RKO (cell line): ENCODE measurements around the gene SIRT3.

Experiments
- DNase-seq: peaks from one replicate; pipeline ENCODE4 v3.0.0-alpha.2; 2016; ENCODE audit warnings: low spot score

Gene SIRT3

DNA sequence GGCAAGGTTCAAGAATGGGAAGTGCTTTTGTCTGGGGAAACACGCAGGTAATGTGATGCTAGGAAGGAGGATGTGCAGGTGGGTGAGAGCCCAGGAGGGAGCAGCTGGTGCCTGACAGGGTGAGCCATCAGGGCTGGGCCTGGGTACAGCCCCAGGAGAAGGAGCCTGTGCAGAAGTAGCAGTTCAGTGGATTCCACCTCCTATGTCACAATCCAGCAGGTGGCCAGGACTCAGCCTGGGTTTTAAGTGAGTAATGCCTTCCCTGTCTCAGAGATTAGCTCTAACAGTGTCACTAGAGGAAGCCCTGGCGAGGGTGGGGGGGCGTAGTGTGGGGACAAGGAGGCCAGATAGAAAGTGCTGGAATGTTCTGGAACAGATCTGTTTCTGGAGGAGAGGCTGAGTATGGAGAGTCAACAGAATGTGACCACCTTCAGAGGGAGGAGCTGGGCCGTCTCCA is 20.5 kb downstream of the SIRT3 start:
- DNase-seq = peak; percentile 24

DNA sequence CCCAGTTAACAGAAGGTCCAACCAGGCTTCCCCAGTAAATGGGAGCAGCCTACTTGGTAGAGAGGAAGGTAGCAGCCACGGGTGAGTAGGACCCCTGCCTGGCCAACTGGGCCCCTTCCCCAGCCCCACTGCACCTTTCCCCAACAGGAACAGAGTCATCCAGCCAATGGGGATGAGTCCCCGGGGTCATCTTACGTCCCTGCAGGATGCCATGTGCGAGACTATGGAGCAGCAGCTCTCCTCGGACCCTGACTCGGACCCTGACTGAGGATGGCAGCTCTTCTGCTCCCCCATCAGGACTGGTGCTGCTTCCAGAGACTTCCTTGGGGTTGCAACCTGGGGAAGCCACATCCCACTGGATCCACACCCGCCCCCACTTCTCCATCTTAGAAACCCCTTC is 22.1 kb downstream of the SIRT3 start:
- no peak for DNase-seq

DNA sequence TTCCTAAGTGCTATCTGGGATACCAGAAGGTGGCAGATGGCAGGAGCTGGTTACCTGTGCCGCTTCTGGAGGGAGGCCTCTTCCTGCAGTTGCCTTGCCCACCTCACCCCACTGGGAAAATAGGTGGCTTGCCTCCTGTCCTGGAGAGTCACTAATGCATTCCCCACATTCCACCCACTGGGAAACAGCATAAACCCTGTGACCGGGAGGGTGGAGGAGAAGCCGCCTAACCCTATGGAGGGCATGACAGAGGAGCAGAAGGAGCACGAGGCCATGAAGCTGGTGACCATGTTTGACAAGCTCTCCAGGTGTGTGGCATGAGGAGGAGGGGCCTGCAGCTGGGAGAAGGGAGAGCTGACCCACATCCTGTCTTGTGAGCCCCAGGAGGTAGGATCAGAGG is 23.0 kb downstream of the SIRT3 start:
- no peak for DNase-seq

DNA sequence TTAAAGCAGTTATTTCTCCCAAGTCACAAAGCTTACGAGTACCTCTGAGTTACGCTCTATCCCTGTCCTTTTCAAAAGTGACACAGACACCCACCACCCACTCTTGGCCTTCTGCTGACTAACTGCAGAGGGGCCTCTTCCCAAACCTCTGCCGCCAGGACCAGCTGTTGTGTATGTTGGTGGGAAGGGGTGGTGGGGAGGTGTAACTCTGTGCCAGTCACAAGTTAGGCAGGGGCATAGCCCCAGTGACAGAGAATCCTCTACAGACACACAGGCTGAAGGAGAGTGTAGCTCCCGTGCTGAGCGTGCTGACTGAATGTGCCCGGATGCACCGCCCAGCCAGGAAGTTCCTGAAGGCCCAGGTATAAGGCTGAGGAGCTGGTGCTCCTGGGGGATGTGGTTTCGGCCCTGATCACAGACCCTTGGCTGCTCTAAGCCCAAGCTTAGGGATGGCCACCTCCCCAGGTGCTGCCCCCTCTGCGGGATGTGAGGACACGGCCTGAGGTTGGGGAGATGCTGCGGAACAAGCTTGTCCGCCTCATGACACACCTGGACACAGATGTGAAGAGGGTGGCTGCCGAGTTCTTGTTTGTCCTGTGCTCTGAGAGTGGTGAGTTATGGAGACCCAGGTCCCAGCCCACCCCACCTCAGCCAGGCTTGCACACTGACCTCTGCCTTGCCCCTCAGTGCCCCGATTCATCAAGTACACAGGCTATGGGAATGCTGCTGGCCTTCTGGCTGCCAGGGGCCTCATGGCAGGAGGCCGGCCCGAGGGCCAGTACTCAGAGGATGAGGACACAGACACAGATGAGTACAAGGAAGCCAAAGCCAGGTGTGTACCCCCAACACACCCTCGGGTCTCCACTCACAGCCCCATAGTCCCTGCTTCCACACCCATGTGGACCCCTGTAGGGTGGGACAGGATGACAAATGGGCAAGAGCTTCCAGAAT is 23.7 kb downstream of the SIRT3 start:
- no peak for DNase-seq

DNA sequence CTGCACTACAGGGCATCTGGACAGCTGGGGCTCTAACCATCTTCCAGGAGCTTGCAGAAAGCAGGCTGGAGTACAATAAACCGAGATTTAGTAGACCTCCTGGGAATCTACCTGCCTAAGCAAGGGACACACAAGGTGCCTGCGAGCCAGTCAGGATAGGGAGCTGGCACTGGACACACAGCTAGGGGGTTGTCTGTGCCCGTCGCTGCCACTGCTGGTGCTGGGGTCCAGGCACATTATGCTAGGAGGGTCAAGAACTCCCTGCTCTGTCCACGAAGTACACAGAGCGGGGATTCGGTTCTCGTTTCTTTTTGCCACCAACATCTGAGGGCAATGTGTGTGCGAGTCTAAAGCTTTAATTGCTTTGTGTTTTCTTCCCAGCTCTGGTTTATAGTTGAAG is 24.4 kb downstream of the SIRT3 start:
- no peak for DNase-seq

DNA sequence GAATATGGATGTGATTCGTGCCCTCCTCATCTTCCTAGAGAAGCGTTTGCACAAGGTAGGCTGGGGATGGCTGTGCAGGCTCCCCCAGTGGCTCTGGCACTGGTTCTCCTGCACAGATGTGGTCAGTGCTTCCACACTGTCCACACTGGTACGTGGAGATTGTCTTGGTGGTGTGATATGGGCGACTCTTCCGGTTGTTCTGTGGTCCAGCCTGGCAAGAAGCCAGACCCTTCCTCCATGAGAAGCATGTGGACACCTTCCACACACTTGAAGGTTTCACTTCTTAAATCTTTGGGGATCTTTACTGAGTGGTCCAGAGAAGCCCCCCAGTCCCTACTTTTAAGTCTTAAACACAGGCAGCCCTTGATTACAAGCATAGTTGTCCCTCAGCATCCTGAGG is 24.8 kb downstream of the SIRT3 start:
- no peak for DNase-seq

DNA sequence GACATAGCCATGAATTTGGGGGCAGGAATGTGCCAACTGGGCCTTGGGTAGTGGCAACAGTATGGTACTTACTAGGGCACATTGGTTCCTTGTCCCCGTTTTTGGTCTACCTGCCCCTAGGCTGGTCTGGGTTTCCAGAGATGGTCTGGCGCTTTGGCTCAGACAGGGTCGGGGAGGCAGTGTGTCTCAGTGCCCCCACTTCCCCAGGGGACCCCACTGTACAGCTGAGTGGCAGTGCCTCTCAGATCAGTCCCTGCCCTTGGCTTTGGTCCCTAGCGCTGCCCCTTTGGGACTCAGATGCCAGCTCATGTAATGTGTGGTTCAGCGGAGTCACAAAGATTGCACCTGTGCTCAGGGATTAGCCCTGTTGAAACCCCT is 25.4 kb downstream of the SIRT3 start:
- no peak for DNase-seq

DNA sequence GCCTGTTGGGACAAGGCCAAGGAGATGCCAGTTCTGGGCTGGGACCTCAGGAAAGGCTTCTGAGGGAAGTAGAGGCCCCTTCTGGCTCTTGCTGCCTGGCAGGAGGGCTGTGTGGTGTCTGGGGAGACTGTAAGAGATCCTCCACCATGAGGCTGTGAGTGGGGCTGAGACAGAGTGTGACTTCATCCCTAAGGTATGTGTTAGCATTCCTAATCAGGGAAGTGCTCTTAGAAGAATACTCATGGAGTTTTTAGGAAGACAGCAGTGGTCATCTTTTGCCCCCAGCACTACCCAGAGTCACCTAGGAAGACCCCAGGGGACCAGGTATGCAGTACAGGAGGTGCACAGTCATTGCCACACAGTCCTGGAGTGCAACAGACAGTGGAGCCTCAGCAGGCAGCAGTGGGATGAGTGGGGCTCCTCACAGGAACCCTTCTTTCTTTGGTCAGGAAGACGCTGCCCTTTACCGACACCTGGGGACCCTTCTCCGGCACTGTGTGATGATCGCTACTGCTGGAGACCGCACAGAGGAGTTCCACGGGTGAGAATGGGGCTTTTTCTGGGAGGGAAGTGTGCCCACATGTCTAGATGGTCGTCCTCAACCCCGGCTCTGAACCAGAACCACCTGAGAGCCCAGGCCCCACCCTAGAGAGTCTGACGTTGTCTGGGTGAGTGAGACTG is 25.9 kb downstream of the SIRT3 start:
- DNase-seq = peak; percentile 92

DNA sequence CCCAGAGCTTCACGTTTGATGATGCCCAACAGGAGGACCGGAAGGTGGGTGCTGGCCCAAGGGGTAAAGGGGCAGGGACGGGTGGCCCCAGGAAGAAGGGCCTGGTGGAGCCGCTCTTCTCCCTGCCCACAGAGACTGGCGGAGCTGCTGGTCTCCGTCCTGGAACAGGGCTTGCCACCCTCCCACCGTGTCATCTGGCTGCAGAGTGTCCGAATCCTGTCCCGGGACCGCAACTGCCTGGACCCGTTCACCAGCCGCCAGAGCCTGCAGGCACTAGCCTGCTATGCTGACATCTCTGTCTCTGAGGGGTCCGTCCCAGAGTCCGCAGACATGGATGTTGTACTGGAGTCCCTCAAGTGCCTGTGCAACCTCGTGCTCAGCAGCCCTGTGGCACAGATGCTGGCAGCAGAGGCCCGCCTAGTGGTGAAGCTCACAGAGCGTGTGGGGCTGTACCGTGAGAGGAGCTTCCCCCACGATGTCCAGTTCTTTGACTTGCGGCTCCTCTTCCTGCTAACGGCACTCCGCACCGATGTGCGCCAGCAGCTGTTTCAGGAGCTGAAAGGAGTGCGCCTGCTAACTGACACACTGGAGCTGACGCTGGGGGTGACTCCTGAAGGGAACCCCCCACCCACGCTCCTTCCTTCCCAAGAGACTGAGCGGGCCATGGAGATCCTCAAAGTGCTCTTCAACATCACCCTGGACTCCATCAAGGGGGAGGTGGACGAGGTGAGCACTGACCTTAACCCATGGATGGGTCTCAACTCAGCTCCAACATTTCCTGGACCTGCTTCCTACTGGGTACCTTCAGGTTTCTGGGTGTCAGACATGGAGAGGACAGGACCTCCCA is 26.6 kb downstream of the SIRT3 start:
- peak; percentile 76 for DNase-seq

DNA sequence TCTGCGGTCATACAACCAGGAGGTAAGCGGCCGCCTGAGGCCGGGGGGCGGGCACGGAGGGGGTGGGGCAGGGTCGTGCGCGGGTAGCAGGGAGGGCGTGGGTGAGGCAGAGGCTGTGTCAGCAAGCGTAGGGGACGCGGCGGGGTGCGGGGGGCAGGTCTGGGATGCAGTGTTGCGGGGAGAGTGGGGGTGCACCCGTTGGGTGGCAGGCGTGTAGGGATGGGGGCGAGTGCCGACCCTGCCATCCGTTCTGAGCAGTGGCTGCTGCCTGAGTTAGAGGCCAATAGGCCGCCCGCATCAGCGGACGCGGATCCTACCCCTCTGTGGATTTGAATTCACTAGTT is 27.3 kb downstream of the SIRT3 start:
- no peak for DNase-seq

DNA sequence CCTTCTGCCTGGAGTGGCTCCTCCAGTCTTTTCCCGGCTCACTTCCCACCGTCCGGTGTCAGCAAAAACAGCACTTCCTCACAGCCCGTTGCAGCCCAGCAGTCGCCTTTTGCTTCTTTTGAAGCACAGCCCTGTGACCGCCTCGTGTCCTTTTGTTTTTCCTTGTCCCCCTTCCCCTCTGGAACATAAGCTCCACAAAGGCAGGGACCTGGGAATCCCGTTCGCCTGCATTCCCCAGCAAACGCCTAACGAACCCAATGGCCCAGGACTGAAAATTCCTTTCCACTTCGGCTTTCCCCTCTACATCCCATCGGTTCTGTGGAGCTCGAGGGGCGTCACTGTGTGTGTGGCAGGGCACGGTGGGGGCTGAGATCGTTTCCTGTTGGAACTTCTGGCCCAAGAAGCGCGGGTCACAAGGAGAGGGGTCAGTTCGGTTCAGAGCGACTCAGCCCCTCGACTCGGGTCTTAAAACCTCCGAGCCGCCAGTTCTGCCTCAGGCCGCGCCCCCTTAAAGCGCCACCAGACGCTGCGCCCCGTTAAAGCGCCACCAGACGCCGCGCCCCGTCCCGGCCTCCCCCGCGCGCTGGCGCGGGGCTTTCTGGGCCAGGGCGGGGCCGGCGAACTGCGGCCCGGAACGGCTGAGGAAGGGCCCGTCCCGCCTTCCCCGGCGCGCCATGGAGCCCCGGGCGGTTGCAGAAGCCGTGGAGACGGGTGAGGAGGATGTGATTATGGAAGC is 27.8 kb downstream of the SIRT3 start:
- DNase-seq = peak; percentile 83

DNA sequence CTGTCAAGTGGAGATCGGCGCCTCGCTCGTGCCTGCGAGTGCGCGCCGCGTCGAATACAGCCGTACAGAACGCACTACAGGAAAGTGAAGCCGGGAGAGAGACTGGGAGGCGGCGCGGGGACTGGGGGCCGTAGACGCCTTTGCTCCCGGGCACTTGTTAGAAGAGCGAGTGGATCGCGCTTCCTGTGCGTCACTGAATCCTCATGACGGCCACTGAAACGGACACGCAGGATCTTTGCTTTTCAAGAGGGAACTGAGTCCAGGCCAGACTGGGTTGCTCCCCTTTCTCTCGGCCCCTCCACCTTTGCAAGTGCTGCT is 28.3 kb downstream of the SIRT3 start:
- peak; percentile 72 for DNase-seq

DNA sequence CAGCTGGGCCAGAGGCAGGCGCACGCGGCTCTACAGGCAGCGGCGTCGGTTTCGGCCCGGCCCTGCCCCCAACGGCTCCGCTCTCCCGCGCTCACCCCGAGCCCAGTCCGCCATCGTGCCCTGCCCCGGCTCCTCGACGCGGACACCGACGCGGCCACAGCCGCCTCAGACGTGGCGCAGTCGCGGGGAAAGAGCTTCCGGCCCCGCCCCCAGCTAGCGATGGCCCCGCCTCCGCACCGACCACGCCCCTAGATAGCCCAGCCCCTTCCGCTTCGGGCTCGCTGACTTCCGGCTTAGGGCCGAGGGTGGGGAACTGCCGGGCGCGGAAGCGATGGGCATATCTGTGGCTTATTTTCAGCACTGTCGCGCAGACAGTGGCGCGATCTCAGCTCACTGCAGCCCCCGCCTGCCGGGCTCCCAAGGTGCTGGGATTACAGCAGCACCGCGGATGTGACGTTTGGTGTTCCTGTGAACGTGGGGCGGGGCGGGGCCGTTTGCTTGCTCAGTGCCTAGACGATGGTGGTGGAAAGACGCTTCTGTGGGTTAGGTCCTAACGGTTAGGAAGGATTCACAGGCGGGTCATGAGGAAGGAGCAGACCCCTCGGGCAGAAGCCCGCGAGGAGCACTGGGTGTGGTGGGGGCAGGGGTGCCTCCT is 28.8 kb downstream of the SIRT3 start, which contains the start of the genes BET1L and RIC8A:
BET1L (minus strand) TSS at position 192 of the 655 bp plus-strand sequence; CDS start at position 114, 78 bp downstream.
RIC8A (plus strand) TSS at position 501 of the 655 bp plus-strand sequence. CDS start 1,147 bp downstream, outside the sequence.
- DNase-seq = peak; percentile 99

DNA sequence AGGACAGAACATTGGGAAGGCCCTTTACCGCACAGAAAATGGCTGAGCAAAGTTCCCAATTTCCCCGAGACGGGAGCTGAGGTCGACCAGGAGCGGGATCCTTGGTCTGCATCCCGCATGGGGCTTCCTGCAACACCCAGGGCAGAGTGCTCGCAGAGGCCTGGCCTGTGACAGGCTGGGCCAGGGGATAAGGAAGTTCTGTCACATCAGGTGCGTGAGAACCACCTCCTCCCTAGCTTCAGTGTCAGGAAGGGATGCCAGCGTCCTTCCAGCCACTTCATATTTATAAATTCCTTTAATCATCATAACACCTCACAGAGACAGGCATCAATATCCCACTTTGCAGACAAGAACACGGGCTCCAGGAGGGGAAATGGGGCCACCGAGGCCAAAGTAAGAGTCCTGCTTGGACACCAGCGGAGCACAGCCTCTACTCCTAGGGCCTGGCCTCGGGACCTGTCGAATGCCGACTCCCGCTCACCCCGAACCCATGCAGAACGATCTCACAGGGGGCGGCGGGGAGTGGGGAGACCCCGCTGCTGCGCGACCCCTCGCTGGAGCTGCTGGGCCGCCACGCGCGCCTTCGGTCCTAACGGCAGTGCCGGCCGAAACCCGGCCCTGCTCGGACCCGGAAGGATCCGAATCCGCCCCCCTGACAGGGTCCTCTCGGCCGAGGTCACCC is 29.5 kb downstream of the SIRT3 start:
- DNase-seq = peak; percentile 32

DNA sequence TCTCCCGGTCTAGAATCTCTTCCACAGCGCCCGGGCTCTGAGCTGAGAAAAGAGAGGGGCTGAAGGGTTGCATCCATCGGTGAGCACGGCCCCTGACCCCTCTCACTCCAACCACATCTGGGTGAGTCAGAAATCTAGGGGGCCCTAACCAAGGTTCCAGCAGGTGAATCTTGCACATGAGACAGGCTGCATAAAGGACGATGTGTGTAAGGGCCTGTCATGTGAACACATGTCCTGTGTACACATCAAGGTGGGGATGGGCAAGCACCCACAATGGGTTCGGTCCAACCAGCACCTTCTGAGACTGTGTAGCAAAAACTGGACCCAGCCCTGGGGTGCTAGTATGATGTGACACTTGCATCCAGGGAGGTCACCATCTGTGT is 30.1 kb downstream of the SIRT3 start:
- no peak for DNase-seq

DNA sequence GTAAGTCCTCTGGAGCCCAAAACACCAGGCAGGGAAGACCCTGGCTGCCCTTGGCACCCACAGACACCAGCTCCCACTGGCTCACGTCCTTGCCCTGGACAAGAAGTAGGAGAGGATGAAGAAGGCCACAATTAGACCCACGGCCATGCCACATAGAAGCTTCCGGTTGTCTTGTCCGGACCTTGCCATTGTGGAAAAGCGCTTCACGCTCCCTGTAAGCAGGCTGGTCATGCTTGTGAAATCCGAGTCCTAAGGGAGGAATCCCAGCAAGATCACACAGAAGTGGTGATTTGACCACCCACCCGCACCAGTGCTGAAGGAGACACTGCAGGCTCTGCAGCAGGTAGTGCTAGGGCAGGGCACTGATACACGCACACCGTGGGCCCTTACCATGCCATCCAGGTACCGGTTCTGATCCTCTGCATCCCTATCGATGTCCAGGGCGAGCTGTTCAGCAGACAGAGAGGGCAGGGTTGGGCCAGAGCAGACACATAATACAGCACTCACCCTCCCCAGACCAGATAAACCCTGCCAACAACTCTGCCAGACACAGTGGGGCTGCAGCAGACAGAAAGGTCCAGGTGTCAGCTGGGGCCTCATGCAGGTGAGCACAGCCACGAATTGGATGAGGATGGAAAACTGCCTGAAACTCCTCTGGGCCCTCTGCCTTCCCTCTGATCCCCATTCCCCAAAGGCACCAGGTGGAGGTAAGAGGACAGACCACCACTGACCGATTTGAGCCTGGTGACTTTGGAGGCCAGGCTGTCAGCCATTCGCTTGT is 30.7 kb downstream of the SIRT3 start:
- DNase-seq = no peak

DNA sequence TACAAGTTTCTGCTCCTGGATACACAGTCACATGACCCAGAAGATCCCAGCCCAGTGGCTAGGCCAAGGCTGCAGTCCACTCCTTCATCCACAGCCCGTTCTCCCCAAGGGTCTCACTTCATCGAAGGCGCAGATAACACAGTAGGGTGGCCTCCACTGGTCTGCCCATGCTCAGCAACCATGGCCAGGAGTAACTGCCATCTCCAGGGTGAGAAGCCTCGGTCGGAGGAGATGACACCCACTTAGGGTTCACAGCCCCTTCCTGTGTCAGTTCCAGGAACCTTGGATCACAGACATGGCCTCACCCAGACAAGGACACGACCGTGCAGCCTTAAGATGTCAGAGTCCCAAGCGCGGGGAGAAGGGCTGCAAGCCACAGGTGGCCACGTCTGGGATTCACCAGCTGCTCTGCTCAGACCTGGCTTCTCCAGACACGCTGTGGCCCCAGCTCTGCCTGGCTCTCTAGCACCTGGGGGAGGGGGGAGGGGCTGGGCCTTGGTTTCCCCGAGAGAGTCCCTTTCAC is 31.5 kb downstream of the SIRT3 start:
- no peak for DNase-seq

DNA sequence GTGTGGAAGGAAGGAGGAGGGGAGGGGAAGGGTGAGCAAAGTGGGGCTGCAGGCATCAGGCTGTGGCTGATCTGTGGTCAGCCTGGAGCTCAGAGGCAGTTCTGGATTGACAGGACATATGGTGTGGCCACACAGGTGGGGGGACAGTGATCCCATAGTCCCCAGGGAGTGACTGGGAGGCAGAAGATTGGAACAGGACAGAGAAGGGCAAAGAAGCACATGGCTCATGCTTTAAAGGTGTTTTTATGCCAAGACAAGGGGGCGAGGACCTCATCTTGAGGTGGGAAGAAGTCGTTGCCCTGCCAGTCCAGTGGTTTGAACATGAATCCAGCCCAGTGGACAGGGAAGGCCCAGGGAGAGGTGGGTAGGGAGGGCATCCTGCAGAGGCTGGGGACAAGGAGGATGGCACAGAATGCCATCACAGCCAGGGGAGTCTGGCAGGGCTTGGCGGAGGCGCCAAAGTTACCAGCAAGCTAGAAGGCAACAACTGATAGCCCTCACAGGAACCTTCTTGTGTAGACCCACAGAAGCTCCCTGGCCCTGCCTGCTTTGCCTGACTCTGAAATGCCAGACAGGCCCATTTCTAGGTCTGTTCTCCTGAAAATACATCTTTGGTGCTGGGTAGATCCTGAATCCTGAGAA is 32.1 kb downstream of the SIRT3 start:
- no peak for DNase-seq
